HL-60 (cell line): ENCODE results near the gene CENPX.

Source experiments
- DNase-seq, 2 experiments: peaks; one replicate each; pipeline ENCODE4 v3.0.0-alpha.2; 2010 to 2020; ENCODE audit warnings: low read depth in 1 of 2, low spot score in 1 of 2
- H3K27ac ChIP-seq: fragments of 250-450 bp; sonication (Bioruptor Pico); replicated peaks from 2 replicates; pipeline ENCODE4 v1.5.1; 2020; ENCODE audit warnings: mild to moderate bottlenecking, moderate library complexity
- H3K27me3 ChIP-seq: fragments of 250-450 bp; sonication (Bioruptor Pico); 2 replicates; pipeline ENCODE4 v1.5.1; 2021; ENCODE audit warnings: mild to moderate bottlenecking, moderate library complexity; ENCODE audit not compliant: insufficient read depth, poor library complexity, severe bottlenecking
- H3K4me3 ChIP-seq: replicated peaks from 2 replicates; pipeline ENCODE4 v1.5.1; 2011; ENCODE audit warnings: mild to moderate bottlenecking, control low read depth, low read length; ENCODE audit not compliant: insufficient read depth
- CTCF ChIP-seq: IDR thresholded peaks from one replicate; pipeline ENCODE4 v1.5.1; 2011; ENCODE audit warnings: low read length, control low read depth, inconsistent platforms; ENCODE audit not compliant: insufficient read depth
- GABPA ChIP-seq: IDR thresholded peaks from 2 replicates; pipeline ENCODE4 v1.6.1; 2012; ENCODE audit warnings: low read depth
- POLR2AphosphoS5 ChIP-seq: IDR thresholded peaks from 2 replicates; pipeline ENCODE4 v1.6.1; 2012; ENCODE audit warnings: low read depth
- SPI1 ChIP-seq: IDR thresholded peaks from 2 replicates; pipeline ENCODE4 v1.6.1; 2012; ENCODE audit warnings: low read depth, mild to moderate bottlenecking, borderline replicate concordance
- TF ChIP-seq, protein P1 (sequence below): IDR thresholded peaks from 2 replicates; pipeline ENCODE4 v1.6.1; 2012; ENCODE audit warnings: low read depth; ENCODE audit not compliant: insufficient replicate concordance

CENPX gene

DNA sequence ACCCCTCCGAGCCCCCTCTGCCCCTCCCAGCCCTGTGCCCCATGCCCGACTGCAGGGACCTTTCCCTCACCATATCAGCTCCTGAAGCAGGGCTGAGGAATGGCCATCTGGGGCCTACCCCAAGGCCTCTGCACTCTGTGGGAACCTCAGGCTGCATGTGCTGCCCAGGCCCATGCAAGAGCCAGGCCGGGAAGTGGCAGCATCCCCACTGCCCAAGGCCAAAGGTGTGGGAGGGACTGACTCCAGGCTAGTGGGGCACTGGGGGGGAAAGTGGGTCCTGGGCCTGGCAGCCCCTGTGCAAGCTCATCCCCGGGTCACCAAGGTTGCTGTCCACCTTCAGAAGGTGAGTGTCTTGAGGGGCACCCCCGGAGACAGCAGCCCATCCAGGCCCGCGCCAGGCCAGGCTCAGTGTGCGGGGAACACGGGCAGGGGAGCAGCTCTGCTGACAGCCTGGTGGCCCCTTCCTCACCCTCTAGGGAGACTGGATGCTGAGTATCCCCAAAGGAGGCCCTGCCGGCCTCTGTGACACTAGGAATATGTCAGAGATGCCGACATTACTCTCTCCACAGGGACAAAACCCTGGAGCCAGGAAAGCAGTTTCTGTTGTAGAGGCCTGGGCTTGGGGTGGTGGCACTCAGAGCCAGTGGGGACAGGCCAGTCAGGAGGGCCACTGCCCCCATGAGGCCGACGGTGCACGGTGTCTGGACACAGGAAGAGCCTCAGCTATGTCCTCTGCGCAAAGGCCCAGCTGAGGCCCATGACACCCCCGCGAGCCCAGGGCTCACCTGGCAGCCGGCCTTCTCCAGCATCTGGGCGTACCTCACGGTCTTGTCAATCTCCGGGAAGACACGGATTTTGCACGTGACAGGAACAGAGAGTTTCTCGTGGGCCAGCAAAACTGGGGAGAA, 39.7 kb upstream of the CENPX start:
- H3K27me3 ChIP-seq = no peaks in the 10 kb centered on the region
- TF ChIP-seq, protein P1, sequence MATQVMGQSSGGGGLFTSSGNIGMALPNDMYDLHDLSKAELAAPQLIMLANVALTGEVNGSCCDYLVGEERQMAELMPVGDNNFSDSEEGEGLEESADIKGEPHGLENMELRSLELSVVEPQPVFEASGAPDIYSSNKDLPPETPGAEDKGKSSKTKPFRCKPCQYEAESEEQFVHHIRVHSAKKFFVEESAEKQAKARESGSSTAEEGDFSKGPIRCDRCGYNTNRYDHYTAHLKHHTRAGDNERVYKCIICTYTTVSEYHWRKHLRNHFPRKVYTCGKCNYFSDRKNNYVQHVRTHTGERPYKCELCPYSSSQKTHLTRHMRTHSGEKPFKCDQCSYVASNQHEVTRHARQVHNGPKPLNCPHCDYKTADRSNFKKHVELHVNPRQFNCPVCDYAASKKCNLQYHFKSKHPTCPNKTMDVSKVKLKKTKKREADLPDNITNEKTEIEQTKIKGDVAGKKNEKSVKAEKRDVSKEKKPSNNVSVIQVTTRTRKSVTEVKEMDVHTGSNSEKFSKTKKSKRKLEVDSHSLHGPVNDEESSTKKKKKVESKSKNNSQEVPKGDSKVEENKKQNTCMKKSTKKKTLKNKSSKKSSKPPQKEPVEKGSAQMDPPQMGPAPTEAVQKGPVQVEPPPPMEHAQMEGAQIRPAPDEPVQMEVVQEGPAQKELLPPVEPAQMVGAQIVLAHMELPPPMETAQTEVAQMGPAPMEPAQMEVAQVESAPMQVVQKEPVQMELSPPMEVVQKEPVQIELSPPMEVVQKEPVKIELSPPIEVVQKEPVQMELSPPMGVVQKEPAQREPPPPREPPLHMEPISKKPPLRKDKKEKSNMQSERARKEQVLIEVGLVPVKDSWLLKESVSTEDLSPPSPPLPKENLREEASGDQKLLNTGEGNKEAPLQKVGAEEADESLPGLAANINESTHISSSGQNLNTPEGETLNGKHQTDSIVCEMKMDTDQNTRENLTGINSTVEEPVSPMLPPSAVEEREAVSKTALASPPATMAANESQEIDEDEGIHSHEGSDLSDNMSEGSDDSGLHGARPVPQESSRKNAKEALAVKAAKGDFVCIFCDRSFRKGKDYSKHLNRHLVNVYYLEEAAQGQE = no peak
- TF ChIP-seq CTCF (no peak), SPI1 (no peak), POLR2AphosphoS5 (no peak), GABPA (no peak)
- no peak for DNase-seq
- no peak overlapping the region for H3K27ac ChIP-seq
- no peak overlapping the region for H3K4me3 ChIP-seq

DNA sequence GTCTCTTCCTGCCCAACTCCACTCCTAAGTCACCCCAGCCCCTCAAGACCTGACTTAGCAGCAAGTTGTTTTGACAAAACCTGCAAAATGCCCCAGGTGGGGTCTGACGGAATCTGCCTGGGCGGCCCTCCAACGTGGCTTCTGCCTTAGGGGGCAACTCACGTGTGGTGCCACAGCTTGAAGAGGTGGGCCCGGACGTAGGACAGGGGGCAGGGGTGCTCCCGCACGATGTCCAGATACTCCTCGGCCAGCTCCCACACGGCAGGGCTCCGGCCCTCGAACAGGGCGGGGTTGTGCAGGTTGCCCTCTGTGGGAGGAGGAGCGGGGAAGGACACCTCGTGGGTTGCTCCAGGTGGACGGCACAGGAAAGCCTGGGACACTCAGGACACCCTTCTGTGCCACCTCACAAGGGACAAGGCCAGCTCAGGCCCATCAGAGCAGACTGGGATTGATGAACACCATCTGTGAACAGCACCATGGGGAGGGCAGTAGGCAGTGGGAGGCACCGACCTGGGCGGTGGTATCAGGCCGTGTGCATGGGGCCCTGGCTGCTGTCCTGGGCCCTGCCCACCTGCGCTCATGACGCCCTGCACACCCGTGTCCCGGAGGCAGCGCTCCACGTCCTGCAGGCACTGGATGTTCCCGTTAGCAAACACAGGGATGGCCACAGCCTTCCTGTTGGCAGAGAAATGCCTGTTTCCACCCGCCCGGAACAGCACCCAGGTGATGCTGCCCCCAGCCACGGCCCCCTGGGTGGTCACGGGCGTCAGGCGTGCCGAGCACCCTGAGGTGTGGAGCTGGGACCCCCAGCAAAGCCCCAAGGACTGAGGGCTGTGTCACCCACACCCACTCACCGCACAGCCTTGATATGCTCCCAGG, 38.6 kb upstream of the CENPX start:
- no peak for DNase-seq
- Histone ChIP-seq H3K27ac (no peak overlapping the region), H3K27me3 (no peaks in the 10 kb centered on the region), H3K4me3 (no peak overlapping the region)
- TF ChIP-seq GABPA (no peak), POLR2AphosphoS5 (no peak; the same call in 1 of the 2 replicates), SPI1 (no peak), CTCF (no peak)
- TF ChIP-seq, protein P1 = no peak

DNA sequence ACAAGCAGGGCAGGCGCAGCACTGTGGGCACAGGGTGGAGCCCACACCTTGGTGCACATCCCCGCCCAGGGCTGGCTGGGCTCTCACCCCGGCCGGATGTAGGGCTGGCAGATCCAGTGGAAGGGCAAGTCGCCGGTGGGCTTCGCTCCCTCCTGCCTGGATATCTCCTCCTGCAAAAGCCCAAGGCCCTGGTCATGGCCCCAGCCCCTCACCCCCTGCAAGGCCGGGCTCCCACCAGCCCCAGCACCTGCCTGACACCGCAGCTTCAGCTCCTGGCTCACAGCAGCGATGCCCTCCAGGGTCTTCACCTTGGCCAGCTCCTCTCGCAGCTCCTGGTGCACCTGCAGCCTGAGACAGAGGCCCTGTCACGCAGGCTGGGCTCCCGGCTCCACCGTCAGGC, 37.9 kb upstream of the CENPX start:
- no peak overlapping the region for H3K27ac ChIP-seq

More for the DNA sequence above, 37.9 kb upstream of the CENPX start:
- no peaks in the 10 kb centered on the region for H3K27me3 ChIP-seq
- TF ChIP-seq SPI1 (no peak), POLR2AphosphoS5 (no peak), CTCF (no peak), GABPA (no peak)
- TF ChIP-seq, protein P1 = no peak
- H3K4me3 ChIP-seq = no peak overlapping the region
- DNase-seq = no peak
